NT2/D1 (cell line): ENCODE measurements around the gene THOP1.

Experiments used
- SUZ12 ChIP-seq: IDR thresholded peaks from 2 replicates; pipeline ENCODE4 v1.6.1; 2011; ENCODE audit not compliant: insufficient read length, insufficient read depth; ENCODE audit errors: extremely low read depth
- YY1 ChIP-seq: IDR thresholded peaks from 2 replicates; pipeline ENCODE4 v1.6.1; 2011; ENCODE audit not compliant: insufficient read length, insufficient read depth
- ZNF274 ChIP-seq: IDR thresholded peaks from 2 replicates; pipeline ENCODE4 v1.6.1; 2011; ENCODE audit warnings: mild to moderate bottlenecking, low read depth, low read length

GRCh38 chr19:2815923-2816322 is 30.6 kb downstream of the THOP1 start:
- TF ChIP-seq SUZ12, result no peak
- no peak for TF ChIP-seq YY1
- no peak for TF ChIP-seq ZNF274
